Activated T-helper 2 cell treated with anti-CD3 and anti-CD28 coated beads, Interferon-gamma antibody, Interleukin-2, Interleukin-4, amounts not matched to agents 10 μg/mL and 5 μg/mL and 100 μg/mL, durations not matched to agents 14 hours and 24 hours and 36 hours (primary cell): Measurements from ENCODE around the gene STAM. TPM values are rescaled to one million over a fixed set of nuclear protein-coding genes. Genes with fewer than 3 reads are reported as not detected.

ENCODE experiments used
- DNase-seq: peaks from one replicate; pipeline ENCODE4 v3.0.0; 2021; ENCODE audit warnings: low spot score
- H3K27ac Mint-ChIP-seq: one replicate; pipeline ENCODE4 v1.8.0; 2021; ENCODE audit warnings: mixed read lengths
- H3K27me3 Mint-ChIP-seq: one replicate; pipeline ENCODE4 v1.8.0; 2021; ENCODE audit warnings: low read depth, mixed read lengths
- H3K36me3 Mint-ChIP-seq: one replicate; pipeline ENCODE4 v1.8.0; 2021; ENCODE audit warnings: low read depth, mixed read lengths
- H3K4me1 Mint-ChIP-seq: one replicate; pipeline ENCODE4 v1.8.0; 2021; ENCODE audit warnings: low read depth, mixed read lengths
- H3K4me3 Mint-ChIP-seq: one replicate; pipeline ENCODE4 v1.8.0; 2021; ENCODE audit warnings: low read depth, mild to moderate bottlenecking, moderate library complexity, mixed read lengths
- H3K9me3 Mint-ChIP-seq: one replicate; pipeline ENCODE4 v1.8.0; 2021; ENCODE audit warnings: mixed read lengths
- intact Hi-C: fragments of 100-400 bp; cut with micrococcal nuclease; formaldehyde crosslinking; loops from one replicate; pipeline ENCODE4 v1.15.1; 2023
- total RNA-seq: library from RNA; stranded (reverse); gene quantifications from 2 replicates; pipeline ENCODE4 v1.2.3, GENCODE V29; 2022

STAM gene
- total RNA-seq, 1 donor from 2014 or later: 33.8 TPM

- Mint-ChIP-seq H3K9me3 (no peaks in the 10 kb centered on the region), H3K27ac (no peak overlapping the region), H3K27me3 (no peaks in the 10 kb centered on the region), H3K4me1 (peaks cover 15% of the 10 kb centered on the region), H3K4me3 (no peak overlapping the region), H3K36me3 (no peaks in the 10 kb centered on the region)
- intact Hi-C loops: loop anchor here (1.0 kb wide), 1 partner anchor 136 kb away; no protein-coding TSS in a partner anchor
- DNase-seq: no peak
Observed at GRCh38 chr10:17743437-17743836, 99.5 kb downstream of the STAM start.

GRCh38 chr10:17744341-17744861 is 100.5 kb downstream of the STAM start:
- H3K27me3 Mint-ChIP-seq: no peaks in the 10 kb centered on the region
- no peaks in the 10 kb centered on the region for H3K36me3 Mint-ChIP-seq
- peaks cover 15% of the 10 kb centered on the region for H3K4me1 Mint-ChIP-seq
- no peaks in the 10 kb centered on the region for H3K9me3 Mint-ChIP-seq
- no peak overlapping the region for H3K27ac Mint-ChIP-seq
- DNase-seq: no peak
- intact Hi-C loops: no loop called here
- no peak overlapping the region for H3K4me3 Mint-ChIP-seq

GRCh38 chr10:17747883-17748550 is 104.1 kb downstream of the STAM start:
- intact Hi-C loops: no loop called here

GRCh38 chr10:17749890-17750289 is 105.9 kb downstream of the STAM start:
- no peak overlapping the region for H3K4me3 Mint-ChIP-seq
- H3K27ac Mint-ChIP-seq: no peak overlapping the region
- intact Hi-C loops: no loop called here
- H3K4me1 Mint-ChIP-seq: peaks cover 2% of the 10 kb centered on the region
- no peak for DNase-seq
- no peaks in the 10 kb centered on the region for H3K27me3 Mint-ChIP-seq
- no peaks in the 10 kb centered on the region for H3K9me3 Mint-ChIP-seq
- no peaks in the 10 kb centered on the region for H3K36me3 Mint-ChIP-seq

More at GRCh38 chr10:17747883-17748550, 104.1 kb downstream of the STAM start:
- H3K9me3 Mint-ChIP-seq: no peaks in the 10 kb centered on the region
- DNase-seq: no peak
- no peaks in the 10 kb centered on the region for H3K36me3 Mint-ChIP-seq
- no peak overlapping the region for H3K27ac Mint-ChIP-seq
- no peaks in the 10 kb centered on the region for H3K27me3 Mint-ChIP-seq
- H3K4me3 Mint-ChIP-seq: no peak overlapping the region
- peaks cover 11% of the 10 kb centered on the region for H3K4me1 Mint-ChIP-seq

DNA sequence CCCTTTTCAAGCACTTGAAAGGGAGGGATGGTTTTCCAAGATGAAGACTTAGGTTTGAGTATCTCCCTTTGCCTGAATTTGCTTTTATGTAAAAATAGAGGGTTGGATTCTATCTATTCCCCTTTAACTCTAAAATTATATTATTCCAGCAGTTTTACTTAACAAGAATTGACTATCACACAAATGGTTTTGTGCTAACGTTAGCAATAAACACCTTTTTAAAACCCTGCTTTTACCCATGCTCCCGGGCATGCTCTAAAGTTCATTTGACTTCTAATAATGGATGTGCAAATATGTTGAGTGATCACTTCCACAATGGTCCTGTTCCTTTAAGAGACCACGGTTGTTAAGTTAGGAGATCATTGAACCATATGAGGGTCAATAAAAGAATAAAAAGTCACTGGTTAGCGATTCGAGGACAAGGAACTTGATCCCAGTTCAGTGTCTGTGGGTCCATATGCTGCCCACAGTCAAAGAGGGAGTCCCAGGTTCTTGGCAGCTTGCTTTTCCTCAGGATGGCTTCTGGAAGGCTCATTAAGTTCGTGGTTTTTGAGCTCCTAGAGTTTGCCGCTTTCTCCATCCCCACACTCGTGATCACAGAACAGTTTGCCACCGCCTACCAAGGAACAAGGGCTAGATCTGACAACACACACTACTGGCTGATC is 108.0 kb downstream of the STAM start, which contains the start of gene TMEM236:
Gene TMEM236, plus strand, starts transcription at position 421 of the 665 bp plus-strand sequence. Its CDS starts 95 bp downstream, at position 516.
- intact Hi-C loops: no loop called here
- H3K36me3 Mint-ChIP-seq: no peaks in the 10 kb centered on the region
- no peaks in the 10 kb centered on the region for H3K9me3 Mint-ChIP-seq
- no peak within 1 kb of the TSS for H3K27ac Mint-ChIP-seq
- H3K27me3 Mint-ChIP-seq: no peaks in the 10 kb centered on the region
- no peak for DNase-seq
- H3K4me1 Mint-ChIP-seq: peaks cover 3% of the 10 kb centered on the region
- H3K4me3 Mint-ChIP-seq: no peak within 1 kb of the TSS

GRCh38 chr10:17756557-17757217 is 112.7 kb downstream of the STAM start:
- H3K9me3 Mint-ChIP-seq: no peaks in the 10 kb centered on the region
- no peak for DNase-seq
- no peaks in the 10 kb centered on the region for H3K36me3 Mint-ChIP-seq
- no peak overlapping the region for H3K27ac Mint-ChIP-seq
- H3K4me1 Mint-ChIP-seq: peaks cover 6% of the 10 kb centered on the region
- no peaks in the 10 kb centered on the region for H3K27me3 Mint-ChIP-seq
- intact Hi-C loops: no loop called here
- no peak overlapping the region for H3K4me3 Mint-ChIP-seq

DNA sequence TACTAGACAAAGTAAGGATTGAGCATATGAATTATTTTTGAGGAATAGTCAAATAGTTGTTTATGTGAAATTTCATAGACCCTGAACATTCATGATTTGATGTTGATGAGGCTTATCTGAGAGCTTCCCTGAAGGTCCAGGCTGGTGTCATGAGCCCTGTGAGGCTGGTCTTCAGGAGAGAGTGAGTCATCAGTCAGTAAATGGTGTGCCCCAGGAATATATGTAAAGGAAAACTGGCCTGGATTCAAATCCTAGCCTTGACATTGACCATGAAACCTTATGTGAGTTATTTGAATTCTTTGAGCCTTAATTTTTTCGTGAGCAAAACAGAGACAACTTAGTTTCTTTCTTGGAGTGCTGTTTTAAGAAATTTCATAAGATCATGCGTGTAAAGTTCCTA is 114.2 kb downstream of the STAM start:
- H3K4me1 Mint-ChIP-seq: peaks cover 6% of the 10 kb centered on the region
- no peak overlapping the region for H3K27ac Mint-ChIP-seq
- H3K36me3 Mint-ChIP-seq: no peaks in the 10 kb centered on the region
- H3K27me3 Mint-ChIP-seq: no peaks in the 10 kb centered on the region
- no peak overlapping the region for H3K4me3 Mint-ChIP-seq
- H3K9me3 Mint-ChIP-seq: no peaks in the 10 kb centered on the region
- intact Hi-C loops: no loop called here
- DNase-seq: no peak

GRCh38 chr10:17758896-17759295 is 114.9 kb downstream of the STAM start:
- intact Hi-C loops: no loop called here
- no peak overlapping the region for H3K4me3 Mint-ChIP-seq
- no peaks in the 10 kb centered on the region for H3K36me3 Mint-ChIP-seq
- no peak for DNase-seq
- H3K27ac Mint-ChIP-seq: no peak overlapping the region
- H3K4me1 Mint-ChIP-seq: peaks cover 6% of the 10 kb centered on the region
- H3K9me3 Mint-ChIP-seq: no peaks in the 10 kb centered on the region
- peaks cover 2% of the 10 kb centered on the region for H3K27me3 Mint-ChIP-seq

DNA sequence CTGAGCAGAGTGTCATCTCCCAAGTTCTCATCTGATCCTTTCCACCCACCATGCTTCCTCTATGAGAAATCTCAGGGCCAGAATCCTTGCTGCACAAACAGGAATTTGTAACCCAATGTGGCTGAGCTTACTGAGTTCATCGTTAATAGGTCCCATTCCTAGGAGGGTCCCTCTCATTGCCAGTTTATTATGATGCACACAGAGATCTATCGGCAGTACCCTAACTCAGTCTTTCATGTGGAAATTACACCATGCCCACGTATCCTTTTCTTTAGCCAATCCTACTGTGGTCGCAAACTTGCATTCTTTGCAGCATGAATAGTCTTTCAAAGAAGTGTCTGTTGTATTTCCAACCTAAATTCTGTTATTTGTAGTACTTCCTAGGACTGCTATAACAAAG is 120.2 kb downstream of the STAM start:
- H3K36me3 Mint-ChIP-seq: no peaks in the 10 kb centered on the region
- H3K4me1 Mint-ChIP-seq: no peaks in the 10 kb centered on the region
- no peaks in the 10 kb centered on the region for H3K9me3 Mint-ChIP-seq
- H3K27ac Mint-ChIP-seq: no peak overlapping the region
- DNase-seq: no peak
- no peak overlapping the region for H3K4me3 Mint-ChIP-seq
- intact Hi-C loops: no loop called here
- H3K27me3 Mint-ChIP-seq: peaks cover 6% of the 10 kb centered on the region

DNA sequence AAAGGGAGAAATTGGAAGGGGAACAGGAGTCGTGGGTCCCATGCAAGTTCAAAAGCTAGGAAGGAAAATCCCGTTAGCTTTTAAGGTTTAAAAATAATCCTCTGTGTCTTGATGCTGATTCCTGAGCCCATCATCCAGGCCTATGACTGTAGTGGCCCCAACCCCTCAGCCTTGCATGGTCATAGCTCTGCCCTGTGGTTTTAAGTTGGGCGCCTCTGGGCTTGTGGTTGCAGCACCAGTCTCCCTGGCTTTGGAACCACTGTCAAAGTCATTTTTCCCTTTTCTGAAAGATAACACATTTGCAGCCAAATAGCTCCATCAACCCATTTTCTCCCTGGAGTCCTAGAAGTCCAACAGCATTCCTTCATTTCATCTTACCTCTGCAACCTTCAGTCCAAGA is 121.7 kb downstream of the STAM start:
- Mint-ChIP-seq H3K27me3 (peaks cover 6% of the 10 kb centered on the region), H3K9me3 (no peaks in the 10 kb centered on the region), H3K4me1 (no peaks in the 10 kb centered on the region), H3K27ac (no peak overlapping the region), H3K4me3 (no peak overlapping the region), H3K36me3 (no peaks in the 10 kb centered on the region)
- DNase-seq: no peak
- intact Hi-C loops: no loop called here

Other genes with a start within 250 kb of the STAM start
- gene ST8SIA6, start 189.6 kb upstream of the STAM start, total RNA-seq: not detected in 2 replicates
- 6.0 and 6.6 TPM in 2 replicates for gene HACD1, start 26.8 kb upstream of the STAM start, total RNA-seq
- 0.07 TPM in 1 of 2 replicates, not detected in the other for gene TMEM236, start 108.0 kb downstream of the STAM start, total RNA-seq
- gene MRC1, start 165.2 kb downstream of the STAM start, total RNA-seq: not detected in 2 replicates